Measurements from ENCODE around the gene TIMM44. TPM values are rescaled to one million over a fixed set of nuclear protein-coding genes. Genes with fewer than 3 reads are reported as not detected.

Gene TIMM44
- total and polyA plus RNA-seq, 2 of the 8 experiments (the other 6 are each of a cell fraction or from before 2014, with no cell fraction given) = 131 to 150 TPM

- TF ChIP-seq CHD7 (IDR thresholded peaks at IDR 0.05; ENCODE audit: insufficient replicate concordance, low read length) (no peak), SRF (IDR thresholded peaks at IDR 0.05; ENCODE audit: low read depth, low read length) (no peak), PHF8 (conservative IDR thresholded peaks at IDR 0.05; ENCODE audit: low read depth, low read length) (no peak), HDAC6 (IDR thresholded peaks at IDR 0.05; ENCODE audit: low read depth, low read length) (no peak), RXRA (IDR thresholded peaks at IDR 0.05; ENCODE audit: insufficient read depth, low read depth, low read length) (no peak), RAD21 (IDR thresholded peaks at IDR 0.05 in 1 of 2, conservative IDR thresholded peaks at IDR 0.05 in 1 of 2; ENCODE audit: low read depth in 2 of 2, low read length in 2 of 2) (no peak)
Measured at GRCh38 chr19:7986321-7987113, 43.1 kb upstream of the TIMM44 start (continued).
